Upper lobe of left lung (tissue), 4 donors: ENCODE data around the gene FUT1.

Experiments used
- POLR2A ChIP-seq, 4 donors: fragments of 450-650 bp; IDR thresholded peaks; one replicate each; pipeline ENCODE4 v1.5.1; 2016 to 2017; ENCODE audit warnings: antibody characterized with exemption in 4 of 4, mild to moderate bottlenecking in 2 of 4
- POLR2AphosphoS5 ChIP-seq, 2 donors: sonication (generic); formaldehyde crosslinking; IDR thresholded peaks; one replicate each; pipeline ENCODE4 v1.5.1; 2017; ENCODE audit warnings: antibody characterized with exemption in 2 of 2
- TF ChIP-seq, protein P1 (sequence below), 6 experiments: fragments of 450-650 bp in 4 of 6; fragments of 200-600 bp in 2 of 6; sonication (generic) in 2 of 6; IDR thresholded peaks; one replicate each; pipeline ENCODE4 v1.5.1; 2016 to 2019; ENCODE audit warnings: antibody characterized with exemption in 6 of 6

DNA sequence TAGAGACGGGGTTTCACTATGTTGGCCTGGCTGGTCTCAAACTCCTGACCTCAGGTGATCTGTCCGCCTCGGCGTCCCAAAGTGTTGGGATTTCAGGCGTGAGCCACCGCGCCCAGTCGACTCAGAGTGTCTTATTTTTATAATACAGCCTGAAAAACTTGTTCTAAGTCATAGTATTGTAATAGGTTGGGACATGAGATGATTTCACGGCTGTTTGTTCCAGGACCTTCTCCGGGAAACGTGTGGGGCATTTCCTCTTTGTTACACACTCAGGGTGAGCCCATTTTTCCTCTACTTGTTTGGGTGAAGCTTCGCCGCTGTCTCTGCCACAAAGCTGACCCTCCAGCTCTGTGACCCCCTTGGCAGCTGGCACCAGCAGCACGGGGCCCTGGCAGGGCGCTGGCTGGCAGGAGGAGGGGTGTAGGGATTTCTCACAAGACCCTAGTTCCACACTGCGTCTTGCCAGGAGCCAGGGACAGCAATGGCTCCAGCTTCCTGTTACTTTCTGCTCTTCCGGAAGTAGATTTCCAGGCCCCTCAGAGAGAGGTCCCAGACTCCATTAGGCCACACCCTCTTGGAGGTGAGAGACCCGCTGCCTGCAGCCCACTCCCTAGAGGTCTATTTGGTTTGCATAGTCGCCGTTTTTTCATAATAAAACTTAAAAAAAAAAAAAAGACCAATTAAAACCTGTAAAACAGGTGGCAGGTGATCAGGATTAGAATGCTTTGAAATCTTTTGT is 18.5 kb upstream of the FUT1 start:
- TF ChIP-seq, protein P1, sequence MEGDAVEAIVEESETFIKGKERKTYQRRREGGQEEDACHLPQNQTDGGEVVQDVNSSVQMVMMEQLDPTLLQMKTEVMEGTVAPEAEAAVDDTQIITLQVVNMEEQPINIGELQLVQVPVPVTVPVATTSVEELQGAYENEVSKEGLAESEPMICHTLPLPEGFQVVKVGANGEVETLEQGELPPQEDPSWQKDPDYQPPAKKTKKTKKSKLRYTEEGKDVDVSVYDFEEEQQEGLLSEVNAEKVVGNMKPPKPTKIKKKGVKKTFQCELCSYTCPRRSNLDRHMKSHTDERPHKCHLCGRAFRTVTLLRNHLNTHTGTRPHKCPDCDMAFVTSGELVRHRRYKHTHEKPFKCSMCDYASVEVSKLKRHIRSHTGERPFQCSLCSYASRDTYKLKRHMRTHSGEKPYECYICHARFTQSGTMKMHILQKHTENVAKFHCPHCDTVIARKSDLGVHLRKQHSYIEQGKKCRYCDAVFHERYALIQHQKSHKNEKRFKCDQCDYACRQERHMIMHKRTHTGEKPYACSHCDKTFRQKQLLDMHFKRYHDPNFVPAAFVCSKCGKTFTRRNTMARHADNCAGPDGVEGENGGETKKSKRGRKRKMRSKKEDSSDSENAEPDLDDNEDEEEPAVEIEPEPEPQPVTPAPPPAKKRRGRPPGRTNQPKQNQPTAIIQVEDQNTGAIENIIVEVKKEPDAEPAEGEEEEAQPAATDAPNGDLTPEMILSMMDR (IDR thresholded peaks at IDR 0.05): no peak
- TF ChIP-seq POLR2A (IDR thresholded peaks at IDR 0.05): no peak
- no peak for TF ChIP-seq POLR2AphosphoS5 (IDR thresholded peaks at IDR 0.05)
